A549 (cell line): Measurements from ENCODE around the gene TRPV2. TPM values are rescaled to one million over a fixed set of nuclear protein-coding genes. Genes with fewer than 3 reads are reported as not detected.

Source experiments
- ATAC-seq, 2 experiments: fragments of 200-7000 bp in 1 of 2; fragments of >200 bp in 1 of 2; cut with Nextera tagmentation in 1 of 2; cut with Tn5 transposase in 1 of 2; 3 replicates each; pipeline versions ENCODE4 v1.8.0 to v1.9.1; 2018 to 2020; ENCODE audit warnings: mild to moderate bottlenecking in 1 of 2, moderate library complexity in 1 of 2
- CTCF ChIA-PET: fragments of 300-600 bp; sonication (Branson Sonifier 250); formaldehyde crosslinking; extraction: SDS; loops from one replicate; lab custom pipeline; 2021; ENCODE audit warnings: antibody characterized with exemption, inconsistent platforms; lab: Yijun Ruan, JAX
- POLR2A ChIA-PET: fragments of 350-600 bp; formaldehyde crosslinking; extraction: SDS; loops from one replicate; lab custom pipeline; 2021; ENCODE audit warnings: antibody characterized with exemption, inconsistent platforms; lab: Yijun Ruan, JAX
- DNase-seq, 2 experiments: peaks; one replicate each; pipeline versions ENCODE4 v3.0.0 to v3.0.0-alpha.2; 2011 to 2016; ENCODE audit warnings: low read depth in 1 of 2, low spot score in 1 of 2
- FAIRE-seq: peaks from 2 replicates; lab custom pipeline; 2011; peaks lifted over from hg19 to GRCh38; lab: Jason Lieb, UNC
- H3K27ac ChIP-seq, 2 experiments: fragments of >200 bp; sonication (Bioruptor Twin); formaldehyde crosslinking; 3 replicates each; pipeline ENCODE4 v1.5.1; 2016 to 2017
- H3K4me1 ChIP-seq: fragments of >200 bp; sonication (Bioruptor Twin); formaldehyde crosslinking; 3 replicates; pipeline ENCODE4 v1.6.1; 2016
- H3K4me2 ChIP-seq: fragments of >200 bp; sonication (Bioruptor Twin); formaldehyde crosslinking; 3 replicates; pipeline ENCODE4 v1.6.1; 2016
- H3K4me3 ChIP-seq: fragments of >200 bp; sonication (Bioruptor Twin); formaldehyde crosslinking; 3 replicates; pipeline ENCODE4 v1.5.1; 2016
- H3K9me3 ChIP-seq: fragments of >200 bp; sonication (Bioruptor Twin); formaldehyde crosslinking; 3 replicates; pipeline ENCODE4 v1.6.1; 2016
- BCL3 ChIP-seq: fragments of >200 bp; sonication (Bioruptor Twin); formaldehyde crosslinking; IDR thresholded peaks from 3 replicates; pipeline ENCODE4 v1.6.1; 2016
- CBX2 ChIP-seq: fragments of 200-600 bp; sonication (generic); IDR thresholded peaks from 2 replicates; pipeline ENCODE4 v1.6.1; 2016; ENCODE audit warnings: low read depth, mild to moderate bottlenecking, borderline replicate concordance
- CEBPB ChIP-seq, 2 experiments: fragments of >200 bp in 1 of 2; sonication (Bioruptor Twin) in 1 of 2; formaldehyde crosslinking in 1 of 2; IDR thresholded peaks; 2 replicates each; pipeline ENCODE4 v1.6.1; 2012 to 2016
- E2F6 ChIP-seq: IDR thresholded peaks from 2 replicates; pipeline ENCODE4 v1.6.1; 2012; ENCODE audit warnings: low read depth, borderline replicate concordance
- EP300 ChIP-seq, 2 experiments: fragments of >200 bp; sonication (Bioruptor Twin); formaldehyde crosslinking; IDR thresholded peaks; 2 replicates in 1 of 2; 3 replicates in 1 of 2; pipeline ENCODE4 v1.6.1; 2016 to 2017
- FOSL2 ChIP-seq, 2 experiments: fragments of 450-650 bp in 1 of 2; fragments of >200 bp in 1 of 2; sonication (Bioruptor Twin) in 1 of 2; formaldehyde crosslinking; IDR thresholded peaks; 2 replicates each; pipeline versions ENCODE4 v1.5.0 to v1.6.1; 2016 to 2020; ENCODE audit warnings: mild to moderate bottlenecking in 1 of 2, moderate library complexity in 1 of 2
- FOXS1 ChIP-seq: fragments of 250-450 bp; sonication (Bioruptor Pico); IDR thresholded peaks from 2 replicates; pipeline ENCODE4 v1.5.0; 2020; ENCODE audit warnings: mild to moderate bottlenecking, moderate library complexity
- HDAC2 ChIP-seq: fragments of 200-600 bp; sonication (generic); IDR thresholded peaks from 2 replicates; pipeline ENCODE4 v1.6.1; 2016
- HOXB5 ChIP-seq: fragments of 250-450 bp; sonication (Bioruptor Pico); IDR thresholded peaks from 2 replicates; pipeline ENCODE4 v1.5.0; 2020; ENCODE audit warnings: mild to moderate bottlenecking, moderate library complexity
- JUN ChIP-seq, 2 experiments: fragments of >200 bp; sonication (Bioruptor Twin); formaldehyde crosslinking; IDR thresholded peaks; 2 replicates in 1 of 2; 3 replicates in 1 of 2; pipeline ENCODE4 v1.6.1; 2016 to 2017
- MYC ChIP-seq: IDR thresholded peaks from 2 replicates; pipeline ENCODE4 v1.6.1; 2012; ENCODE audit warnings: mild to moderate bottlenecking, inconsistent platforms, low read length, improper control_type of control experiment, borderline replicate concordance
- PBX3 ChIP-seq: IDR thresholded peaks from 2 replicates; pipeline ENCODE4 v1.6.1; 2012
- PHF8 ChIP-seq: fragments of 200-600 bp; sonication (generic); IDR thresholded peaks from 2 replicates; pipeline ENCODE4 v1.6.1; 2016; ENCODE audit warnings: low read depth, mild to moderate bottlenecking, antibody characterized with exemption, moderate library complexity, borderline replicate concordance
- POLR2AphosphoS2 ChIP-seq: conservative IDR thresholded peaks from 2 replicates; pipeline ENCODE4 v1.6.1; 2012; ENCODE audit warnings: low read length, improper control_type of control experiment, inconsistent platforms
- RARB ChIP-seq: fragments of 250-450 bp; sonication (Bioruptor Pico); IDR thresholded peaks from 2 replicates; pipeline ENCODE4 v1.8.0; 2021; ENCODE audit warnings: mild to moderate bottlenecking, moderate library complexity
- RFX5 ChIP-seq: fragments of 450-650 bp; IDR thresholded peaks from 2 replicates; pipeline ENCODE4 v1.7.1; 2014; ENCODE audit warnings: antibody characterized with exemption, mild to moderate bottlenecking, moderate library complexity
- SMC3 ChIP-seq: fragments of >200 bp; sonication (Bioruptor Twin); formaldehyde crosslinking; IDR thresholded peaks from 3 replicates; pipeline ENCODE4 v1.6.1; 2018; ENCODE audit warnings: inconsistent platforms
- SREBF2 ChIP-seq: fragments of 450-650 bp; IDR thresholded peaks from 2 replicates; pipeline ENCODE4 v1.6.1; 2014; ENCODE audit warnings: mild to moderate bottlenecking, moderate library complexity
- TP53 ChIP-seq: fragments of 250-450 bp; sonication (Bioruptor Pico); IDR thresholded peaks from 2 replicates; pipeline ENCODE4 v1.5.0; 2021; ENCODE audit warnings: mild to moderate bottlenecking, moderate library complexity
- WGBS: methylation state at CpG from one replicate; pipeline ENCODE4 v1.1.6; 2017; ENCODE audit errors: missing lambda C conversion rate; 5-methylcytosine and 5-hydroxymethylcytosine counted together
- polyA plus RNA-seq, 4 experiments: library from polyadenylated mRNA; depleted of rRNA in 3 of 4; stranded (reverse); fragments of >200 nt; fragmentation: RNase III in 1 of 4; extraction: RNeasy Plus Mini Kit Qiagen cat#74134 plus additional on column Dnase treatment in 1 of 4; gene quantifications; 2 replicates in 3 of 4; 3 replicates in 1 of 4; pipeline ENCODE4 v1.2.3, GENCODE V29; 2011 to 2017

The TRPV2 gene
- polyA plus RNA-seq, 2 of the 4 experiments (the other 2 are of a cell fraction): 0.31 to 0.61 TPM

- TF ChIP-seq PHF8 (no peak), FOSL2 (IDR thresholded peaks at IDR 0.05) (no peak), FOSL2 (CRISPR knock-in tag; IDR thresholded peaks at IDR 0.05) (no peak)
These were observed 46.2 kb downstream of the TRPV2 start (continued) for GRCh38 chr17:16461606-16461866.

- CTCF ChIA-PET: interaction anchor here (1.1 to 29.8 kb wide), 9 partner anchors 7 to 58 kb away, joined by 3 to 589 read pairs (median 5); no protein-coding TSS in a partner anchor
- FAIRE-seq: no peak
These were observed 46.9 kb downstream of the TRPV2 start for GRCh38 chr17:16462070-16462864.

GRCh38 chr17:16463358-16464302, 48.3 kb downstream of the TRPV2 start:
- ChIA-PET CTCF (interaction anchor here (1.3 to 29.8 kb wide), 7 partner anchors 8 to 56 kb away, joined by 4 to 589 read pairs (median 7); no protein-coding TSS in a partner anchor), POLR2A (no interaction called here)
- FAIRE-seq (no peak), ATAC-seq (peak; percentile 57 to 81; a peak in 5 of 6 replicates), DNase-seq (peak in 1 of 2 experiments; percentile 62)
- WGBS: 84% methylated on average over 13 of the region's 13 CpGs
- no peak overlapping the region for H3K4me3 ChIP-seq
- no peak overlapping the region for H3K4me2 ChIP-seq
- TF ChIP-seq SMC3 (0 out of 3 replicates have a peak, but pooled peaks have one; percentile 10), JUN (IDR thresholded peaks at IDR 0.05) (0 out of 5 replicates have a peak, but pooled peaks of 1 of the 2 experiments have one; percentile 8), E2F6 (no peak), MYC (no peak), RARB (CRISPR knock-in tag) (no peak), EP300 (IDR thresholded peaks at IDR 0.05) (no peak)
- no peaks in the 10 kb centered on the region for H3K9me3 ChIP-seq
- H3K4me1 ChIP-seq: peaks cover 10% of the 10 kb centered on the region; the same call in 2 of the 3 replicates
- peak overlapping the region in 1 of 2 experiments; percentile 12; a peak in 1 of 6 replicates for H3K27ac ChIP-seq

More at GRCh38 chr17:16462070-16462864, 46.9 kb downstream of the TRPV2 start:
- TF ChIP-seq CEBPB (IDR thresholded peaks at IDR 0.05) (no peak), HOXB5 (CRISPR knock-in tag) (no peak), RFX5 (no peak), PBX3 (no peak)
- no peak for ATAC-seq
- POLR2A ChIA-PET: interaction anchor here (1.3 kb wide), 1 partner anchor 74 kb away, joined by 4 read pairs; no protein-coding TSS in a partner anchor
- H3K4me2 ChIP-seq: no peak overlapping the region
- 87% methylated on average over 20 of the region's 20 CpGs for WGBS
- H3K4me3 ChIP-seq: no peak overlapping the region
- H3K9me3 ChIP-seq: no peaks in the 10 kb centered on the region
- no peak overlapping the region for H3K27ac ChIP-seq
- no peak for DNase-seq
- H3K4me1 ChIP-seq: peaks cover 10% of the 10 kb centered on the region; the same call in 2 of the 3 replicates

- Histone ChIP-seq H3K4me1 (peaks cover 10% of the 10 kb centered on the region; the same call in 2 of the 3 replicates), H3K4me3 (no peak overlapping the region), H3K27ac (no peak overlapping the region), H3K4me2 (no peak overlapping the region), H3K9me3 (no peaks in the 10 kb centered on the region)
- ChIA-PET CTCF (interaction anchor here (1.6 to 29.8 kb wide), 5 partner anchors 9 to 56 kb away, joined by 4 to 589 read pairs (median 9); no protein-coding TSS in a partner anchor), POLR2A (interaction anchor here (1.4 kb wide), 1 partner anchor 26 kb away, joined by 5 read pairs; no protein-coding TSS in a partner anchor)
- no peak for FAIRE-seq
- no peak for DNase-seq
- WGBS: 81% methylated on average over 12 of the region's 12 CpGs
- no peak for ATAC-seq
- no peak for TF ChIP-seq SREBF2
- no peak for TF ChIP-seq POLR2AphosphoS2
- no peak for TF ChIP-seq FOXS1 (CRISPR knock-in tag)
- no peak for TF ChIP-seq PHF8
- no peak for TF ChIP-seq BCL3
- no peak for TF ChIP-seq CEBPB (IDR thresholded peaks at IDR 0.05)
- TF ChIP-seq HDAC2: no peak
- no peak for TF ChIP-seq CBX2
- no peak for TF ChIP-seq TP53 (CRISPR knock-in tag)
These were observed 49.1 kb downstream of the TRPV2 start for GRCh38 chr17:16464303-16465051.
